GM19438 (cell line): ENCODE results near the gene TMPRSS3.

ENCODE experiments used
- ATAC-seq: cut with Tn5 transposase; IDR thresholded peaks from one replicate; pipeline ENCODE4 v1.9.1; 2021; ENCODE audit warnings: low read depth; ENCODE audit not compliant: unreplicated experiment

The TMPRSS3 gene

GRCh38 chr21:42390696-42391095, 5.2 kb downstream of the TMPRSS3 start:
- ATAC-seq = no peak

DNA sequence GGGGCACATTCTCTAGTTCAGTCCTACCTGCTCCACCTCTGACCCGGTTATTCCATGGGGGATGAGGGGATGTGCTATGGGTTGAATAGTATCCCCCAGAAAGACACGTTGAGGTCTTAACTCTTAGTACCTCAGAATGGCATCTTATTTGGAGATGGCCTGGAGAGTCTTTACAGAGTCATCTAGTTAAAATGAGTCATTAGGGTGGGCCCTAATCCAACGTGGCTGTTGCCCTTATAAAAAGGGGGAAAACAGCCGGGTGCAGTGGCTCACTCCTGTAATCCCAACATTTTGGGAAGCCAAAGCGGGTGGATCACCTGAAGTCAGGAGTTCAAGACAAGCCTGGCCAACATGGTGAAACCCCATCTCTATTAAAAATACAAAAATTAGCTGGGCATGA, 5.7 kb downstream of the TMPRSS3 start:
- ATAC-seq = no peak

GRCh38 chr21:42389449-42389835, 6.4 kb downstream of the TMPRSS3 start:
- ATAC-seq = no peak

GRCh38 chr21:42388740-42389448, 7.0 kb downstream of the TMPRSS3 start:
- ATAC-seq = no peak

- no peak for ATAC-seq
These were observed 8.0 kb downstream of the TMPRSS3 start for GRCh38 chr21:42387843-42388340.

- no peak for ATAC-seq
These were observed 8.7 kb downstream of the TMPRSS3 start for GRCh38 chr21:42387164-42387563.

GRCh38 chr21:42386034-42386591, 9.7 kb downstream of the TMPRSS3 start:
- ATAC-seq = no peak

- ATAC-seq = no peak
These were observed 10.2 kb downstream of the TMPRSS3 start for GRCh38 chr21:42385619-42386018.

GRCh38 chr21:42384989-42385388, 10.9 kb downstream of the TMPRSS3 start:
- ATAC-seq = no peak

DNA sequence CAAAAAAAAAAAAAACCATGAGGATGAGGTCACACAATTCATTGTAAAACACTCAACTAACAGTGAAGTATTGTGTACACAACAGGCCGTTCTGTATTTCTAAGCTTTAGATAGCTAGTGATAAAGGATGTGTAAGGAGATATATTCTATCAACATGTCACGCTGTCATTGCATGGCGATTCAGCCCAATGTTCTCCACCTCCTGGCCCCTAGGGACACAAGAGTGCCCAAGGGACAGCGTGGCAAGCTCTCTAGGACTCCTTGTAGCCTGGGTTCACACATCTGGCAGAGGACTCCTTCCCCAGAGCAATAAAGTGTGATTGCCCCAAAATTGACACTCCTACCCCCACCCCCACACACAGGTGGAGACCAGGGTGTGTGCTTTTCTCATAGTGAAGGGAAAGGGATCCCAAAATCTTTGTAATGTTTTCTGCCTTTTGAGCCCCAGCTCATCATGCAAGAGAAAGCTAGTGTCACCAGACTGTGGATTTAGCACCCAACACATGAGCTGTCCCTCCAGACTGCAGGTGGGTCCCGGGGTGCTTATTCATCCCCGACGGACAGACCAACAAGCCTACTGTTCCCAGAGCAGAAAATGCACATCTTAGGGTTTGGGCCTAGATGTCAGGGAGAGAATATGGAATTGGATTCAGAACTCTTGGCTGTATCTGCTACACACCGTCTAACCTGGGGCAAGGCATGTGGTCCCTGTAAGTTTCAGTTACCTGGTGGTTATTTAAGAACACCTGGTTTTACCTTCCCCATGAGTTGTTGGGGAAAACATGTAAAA, 11.5 kb downstream of the TMPRSS3 start:
- no peak for ATAC-seq

DNA sequence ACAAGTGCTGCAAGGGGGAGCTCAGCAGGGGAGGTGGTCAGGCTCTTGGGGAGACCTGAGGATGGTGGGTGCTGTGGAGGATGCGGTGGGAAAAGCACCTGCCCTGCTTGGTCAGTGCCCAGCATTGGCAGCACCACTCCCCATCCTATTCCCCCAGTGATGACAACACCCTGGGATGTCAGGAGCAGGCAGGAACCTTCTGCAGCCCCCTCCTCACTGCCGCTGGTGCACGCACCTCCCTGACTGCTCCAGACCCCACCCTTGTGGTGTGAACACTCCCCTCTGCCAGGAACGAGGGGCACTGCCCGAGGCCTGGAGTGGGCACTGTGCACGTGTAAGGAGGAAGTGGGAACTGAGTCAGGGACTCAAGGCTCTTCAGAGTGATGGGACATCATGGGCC, 12.5 kb downstream of the TMPRSS3 start:
- ATAC-seq = no peak

- ATAC-seq = no peak
These were observed 12.9 kb downstream of the TMPRSS3 start for GRCh38 chr21:42382915-42383314.

GRCh38 chr21:42381347-42381984, 14.4 kb downstream of the TMPRSS3 start:
- ATAC-seq = no peak

DNA sequence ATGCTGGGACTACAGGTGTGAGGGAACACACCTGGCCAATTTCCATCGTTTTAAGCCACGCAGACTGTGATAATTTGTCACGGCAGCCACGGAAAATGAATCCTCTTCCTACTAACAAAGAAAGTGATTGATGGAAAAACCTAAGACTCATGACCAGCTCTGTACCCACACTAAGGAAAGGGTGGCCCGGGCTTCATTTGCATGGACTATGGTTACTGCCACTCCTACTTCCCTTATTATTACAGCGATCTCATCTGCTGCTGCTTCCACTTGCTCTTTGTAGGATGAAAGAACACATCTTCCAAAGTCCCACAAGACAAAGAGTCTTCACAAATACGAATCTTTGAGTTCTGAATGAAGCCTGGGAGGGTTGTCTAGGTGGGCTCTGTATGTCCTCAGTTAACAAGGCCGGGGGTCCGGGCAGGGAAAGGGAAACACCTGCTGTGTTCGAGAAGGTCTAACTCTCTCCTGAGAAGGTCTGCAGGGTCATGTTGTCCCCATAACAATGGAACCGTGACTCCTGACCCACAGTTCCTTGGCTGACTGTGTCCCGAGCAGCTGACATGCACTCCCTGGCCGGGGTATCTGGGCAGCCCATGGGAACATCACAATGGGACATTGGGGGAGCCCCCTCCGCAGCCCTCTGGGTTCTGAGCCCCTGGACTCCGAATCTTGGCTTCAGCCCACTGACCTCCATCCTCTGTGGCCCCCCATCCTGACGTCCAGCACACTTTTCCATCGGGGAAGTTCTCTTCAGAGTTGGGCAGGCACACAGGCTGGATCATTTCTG, 16.2 kb downstream of the TMPRSS3 start:
- no peak for ATAC-seq

DNA sequence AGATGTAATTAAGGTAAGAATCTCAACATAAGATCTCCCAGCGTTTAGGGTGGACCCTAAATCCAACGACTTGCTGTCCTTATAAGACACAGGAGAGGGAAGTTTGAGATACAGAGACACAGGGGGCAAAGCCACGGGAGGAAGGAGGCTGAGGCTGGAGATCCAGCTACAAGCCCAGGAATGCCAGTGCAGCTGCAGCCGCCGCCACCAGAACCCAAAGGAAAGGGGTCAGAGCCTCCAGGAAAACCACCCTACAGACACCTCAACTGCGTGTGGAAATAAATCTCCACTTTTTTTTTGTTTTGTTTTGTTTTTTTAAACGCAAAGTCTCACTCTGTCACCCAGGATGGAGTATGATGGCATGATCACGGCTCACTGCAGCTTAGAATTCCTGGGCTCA, 17.4 kb downstream of the TMPRSS3 start:
- ATAC-seq = no peak

- no peak for ATAC-seq
These were observed 17.9 kb downstream of the TMPRSS3 start for GRCh38 chr21:42377951-42378340.

- ATAC-seq = no peak
These were observed 18.5 kb downstream of the TMPRSS3 start for GRCh38 chr21:42377211-42377950.

DNA sequence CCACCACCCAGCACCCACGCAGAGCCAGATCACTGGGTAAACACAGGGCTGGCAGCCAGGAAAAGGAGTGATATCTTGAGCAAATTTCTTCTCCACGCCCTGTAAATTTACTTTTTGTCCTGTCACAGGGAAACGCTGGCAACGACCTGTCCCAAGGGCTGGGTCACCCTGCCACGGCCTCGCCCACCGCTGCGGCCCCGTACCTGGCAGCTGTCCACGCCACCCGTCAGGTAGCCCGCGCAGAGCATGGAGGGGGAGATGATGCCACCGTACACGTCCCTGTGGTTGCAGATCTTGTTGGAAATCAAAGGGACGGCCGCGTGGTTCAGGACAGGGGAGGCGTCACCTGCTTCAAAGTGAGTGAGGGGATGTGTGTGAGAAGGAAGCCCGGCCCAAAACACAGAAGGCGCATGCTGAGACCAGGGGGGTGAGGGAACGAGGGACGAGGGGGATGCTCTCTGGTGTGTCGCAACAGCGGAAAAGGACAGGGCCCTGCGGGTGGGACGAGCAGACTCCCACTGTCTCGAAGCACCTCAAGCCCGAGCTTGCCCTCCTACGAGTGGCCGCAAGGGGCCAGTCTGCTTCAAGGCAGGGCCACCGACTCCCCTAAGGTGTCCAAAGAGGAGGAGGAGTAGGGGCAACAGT, 19.4 kb downstream of the TMPRSS3 start:
- no peak for ATAC-seq

DNA sequence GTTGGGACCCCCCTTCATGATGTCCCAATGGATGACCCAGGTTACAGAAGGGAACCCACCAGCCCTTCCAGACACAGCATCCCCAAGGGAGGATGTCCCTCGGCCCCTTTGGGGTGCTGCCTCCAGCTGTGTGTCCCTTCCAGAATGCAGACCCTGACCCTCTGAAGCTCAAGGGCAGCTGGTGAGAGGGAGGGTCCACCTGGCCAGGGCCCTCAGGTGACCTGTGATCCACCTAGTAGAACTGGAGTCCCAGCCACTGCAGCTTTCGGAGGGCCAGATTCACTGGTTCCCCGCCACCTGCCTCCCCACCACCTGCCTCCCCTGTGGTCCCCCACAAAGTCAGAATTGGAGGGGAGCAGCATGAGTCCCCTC, 19.9 kb downstream of the TMPRSS3 start:
- ATAC-seq = no peak
